ENCODE measurements around the gene SKIL. TPM values are rescaled to one million over a fixed set of nuclear protein-coding genes. Genes with fewer than 3 reads are reported as not detected.
"Not testable (repeated sequence)": the region's sequence is repeated elsewhere in the genome, so short reads cannot be mapped to it uniquely, and the experiment has no call there.

The SKIL gene
- total and polyA plus RNA-seq, 2 donors from 2014 or later: 5.6 to 68.2 TPM

- peak in 1 of 5 donors; percentile 14 for DNase-seq
- Histone ChIP-seq H3K9ac (ENCODE audit: low read length in 3 of 3) (no peak overlapping the region), H3K27me3 (ENCODE audit: control insufficient read depth, insufficient read depth, low read length) (no peaks in the 10 kb centered on the region), H3K4me1 (ENCODE audit: control insufficient read depth in 2 of 3, insufficient read depth in 2 of 3, low read depth in 1 of 3, low read length in 3 of 3) (peaks cover 2 to 10% (median 6%) of the 10 kb centered on the region in 3 donors), H3K27ac (ENCODE audit: low read depth in 2 of 2, low read length in 2 of 2) (no peak overlapping the region), H3K9me3 (ENCODE audit: control insufficient read depth in 2 of 3, insufficient read depth in 1 of 3, low read length in 3 of 3) (no peaks in the 10 kb centered on the region), H3K4me3 (ENCODE audit: low read length in 3 of 3) (peak overlapping the region in 1 of 3 donors; percentile 35), H3K36me3 (ENCODE audit: control insufficient read depth in 2 of 3, insufficient read depth in 3 of 3, low read length in 3 of 3) (no peaks in the 10 kb centered on the region)
- no peak for FAIRE-seq
- TF ChIP-seq CTCF (IDR thresholded peaks at IDR 0.05; ENCODE audit: borderline replicate concordance, extremely low read depth, insufficient read depth): no peak
- intact Hi-C loops (cut with DNase I): no loop called here
These were observed 34.2 kb upstream of the SKIL start for GRCh38 chr3:170323331-170323730.

DNA sequence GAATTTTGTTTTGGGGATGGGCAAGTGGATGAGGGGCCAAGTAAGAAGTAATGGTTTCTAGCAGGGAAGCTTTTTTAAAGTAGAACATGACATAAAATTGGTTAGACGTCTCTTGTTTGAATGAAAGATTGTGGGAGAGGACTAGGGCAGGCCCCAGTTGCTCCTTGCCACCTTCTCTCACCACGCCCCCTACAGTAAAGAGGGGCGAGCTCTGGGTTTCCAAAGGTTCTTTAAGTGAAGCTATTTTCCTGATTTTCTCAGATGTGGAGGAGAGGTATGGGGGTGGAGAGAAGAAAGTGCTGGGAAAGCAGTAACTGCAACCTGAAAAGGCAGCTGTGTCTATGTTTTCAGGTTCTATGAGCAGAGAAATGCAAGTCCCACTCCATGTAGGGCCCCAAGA, 32.6 kb upstream of the SKIL start:
- no peak overlapping the region for H3K27ac ChIP-seq (ENCODE audit: low read depth in 2 of 2, low read length in 2 of 2)
- no peak overlapping the region for H3K4me3 ChIP-seq (ENCODE audit: low read length in 3 of 3)
- H3K4me1 ChIP-seq (ENCODE audit: control insufficient read depth in 2 of 3, insufficient read depth in 2 of 3, low read depth in 1 of 3, low read length in 3 of 3): peaks cover 2 to 10% (median 6%) of the 10 kb centered on the region in 3 donors
- DNase-seq (no peak), FAIRE-seq (no peak)
- H3K9me3 ChIP-seq (ENCODE audit: control insufficient read depth in 2 of 3, insufficient read depth in 1 of 3, low read length in 3 of 3): no peaks in the 10 kb centered on the region
- intact Hi-C loops (cut with DNase I): no loop called here
- no peaks in the 10 kb centered on the region for H3K36me3 ChIP-seq (ENCODE audit: control insufficient read depth in 2 of 3, insufficient read depth in 3 of 3, low read length in 3 of 3)
- no peak for TF ChIP-seq CTCF (IDR thresholded peaks at IDR 0.05; ENCODE audit: borderline replicate concordance, extremely low read depth, insufficient read depth)
- no peaks in the 10 kb centered on the region for H3K27me3 ChIP-seq (ENCODE audit: control insufficient read depth, insufficient read depth, low read length)
- no peak overlapping the region for H3K9ac ChIP-seq (ENCODE audit: low read length in 3 of 3)

DNA sequence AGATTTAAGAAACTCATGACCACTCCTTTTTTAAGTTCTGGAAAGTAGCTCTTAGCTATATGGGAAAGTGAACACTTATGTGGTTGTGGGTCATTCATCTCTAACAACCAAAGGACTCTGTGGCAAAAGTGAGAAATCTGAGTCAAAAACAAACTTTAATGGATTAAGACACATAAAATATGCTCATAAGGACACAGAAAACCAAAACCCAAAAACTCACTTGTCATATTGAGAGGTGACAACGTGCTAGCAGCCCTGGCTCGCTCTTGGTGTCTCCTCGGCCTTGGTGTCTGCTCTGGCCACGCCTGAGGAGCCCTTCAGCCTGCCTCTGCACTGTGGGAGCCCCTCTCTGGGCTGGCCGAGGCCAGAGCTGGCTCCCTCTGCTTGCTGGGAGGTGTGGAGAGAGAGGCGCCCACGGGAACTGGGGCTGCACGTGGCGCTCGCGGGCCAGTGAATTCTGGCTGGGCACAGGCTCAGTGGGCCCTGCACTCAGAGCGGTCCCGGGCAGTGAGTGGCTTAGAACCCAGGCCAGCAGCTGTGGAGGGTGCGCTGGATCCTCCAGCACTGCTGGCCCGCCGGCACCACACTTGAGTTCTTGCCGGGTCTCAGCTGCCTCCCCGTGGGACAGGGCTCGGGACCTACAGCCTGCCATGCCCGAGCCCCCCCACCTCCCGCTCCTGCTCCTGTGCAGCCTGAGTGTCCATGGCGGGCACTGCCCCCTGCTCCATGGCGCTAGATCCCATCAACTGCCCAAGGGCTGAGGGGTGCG, 30.3 kb upstream of the SKIL start:
- H3K27me3 ChIP-seq (ENCODE audit: control insufficient read depth, insufficient read depth, low read length): no peaks in the 10 kb centered on the region
- no peak overlapping the region for H3K27ac ChIP-seq (ENCODE audit: low read depth in 2 of 2, low read length in 2 of 2)
- DNase-seq: peak in 1 of 5 donors; percentile 67
- FAIRE-seq: no peak
- TF ChIP-seq CTCF (IDR thresholded peaks at IDR 0.05; ENCODE audit: borderline replicate concordance, extremely low read depth, insufficient read depth): no peak
- no peaks in the 10 kb centered on the region for H3K36me3 ChIP-seq (ENCODE audit: control insufficient read depth in 2 of 3, insufficient read depth in 3 of 3, low read length in 3 of 3)
- peaks cover 5 to 9% (median 6%) of the 10 kb centered on the region in 3 donors for H3K4me1 ChIP-seq (ENCODE audit: control insufficient read depth in 2 of 3, insufficient read depth in 2 of 3, low read depth in 1 of 3, low read length in 3 of 3)
- no peak overlapping the region for H3K4me3 ChIP-seq (ENCODE audit: low read length in 3 of 3)
- intact Hi-C loops (cut with DNase I): no loop called here
- no peak overlapping the region for H3K9ac ChIP-seq (ENCODE audit: low read length in 3 of 3)
- no peaks in the 10 kb centered on the region for H3K9me3 ChIP-seq (ENCODE audit: control insufficient read depth in 2 of 3, insufficient read depth in 1 of 3, low read length in 3 of 3)

GRCh38 chr3:170327868-170328548, 29.5 kb upstream of the SKIL start:
- intact Hi-C loops (cut with DNase I); H3K27ac ChIP-seq (ENCODE audit: low read depth in 2 of 2, low read length in 2 of 2); DNase-seq; H3K4me1 ChIP-seq (ENCODE audit: control insufficient read depth in 2 of 3, insufficient read depth in 2 of 3, low read depth in 1 of 3, low read length in 3 of 3); H3K36me3 ChIP-seq (ENCODE audit: control insufficient read depth in 2 of 3, insufficient read depth in 3 of 3, low read length in 3 of 3); FAIRE-seq; H3K9me3 ChIP-seq (ENCODE audit: control insufficient read depth in 2 of 3, insufficient read depth in 1 of 3, low read length in 3 of 3); H3K27me3 ChIP-seq (ENCODE audit: control insufficient read depth, insufficient read depth, low read length); H3K4me3 ChIP-seq (ENCODE audit: low read length in 3 of 3); H3K9ac ChIP-seq (ENCODE audit: low read length in 3 of 3): not testable (repeated sequence)
